ENCODE data around the gene KIAA0753. TPM values are rescaled to one million over a fixed set of nuclear protein-coding genes. Genes with fewer than 3 reads are reported as not detected.

Gene KIAA0753
- total and polyA plus RNA-seq, 2 of the 4 experiments (the other 2 are of a cell fraction): 10.2 to 17.6 TPM

- ChIA-PET POLR2A (ENCODE audit: unreplicated experiment) (interaction anchor here (0.5 to 1.0 kb wide), 2 partner anchors 15 to 87 kb away, joined by 3 to 5 read pairs; no protein-coding TSS in a partner anchor), CTCF (no interaction called here)
- Histone ChIP-seq H3K27ac (ENCODE audit: insufficient read depth, low read length) (peak overlapping the region; percentile 88), H4K20me1 (ENCODE audit: insufficient read depth, low read length) (peaks cover 2% of the 10 kb centered on the region; the same call in 1 of the 2 replicates), H3K4me3 (ENCODE audit: insufficient read depth, low read depth, low read length) (peak overlapping the region; percentile 81), H4K5ac (ENCODE audit: low read depth, low read length) (peak overlapping the region; percentile 29), H4K8ac (ENCODE audit: low read depth in 2 of 2, low read length in 2 of 2) (peak overlapping the region; percentile 77 to 99; a peak in 3 of 4 replicates), H3K9me1 (ENCODE audit: insufficient read depth, low read length) (0 out of 2 replicates have a peak, but pooled peaks cover 1% of the 10 kb centered on the region), H3K27me3 (ENCODE audit: control insufficient read depth, insufficient read depth, low read length) (no peaks in the 10 kb centered on the region), H3K79me1 (ENCODE audit: low read depth in 1 of 2, low read length in 2 of 2) (peaks cover 9 to 69% of the 10 kb centered on the region in 2 experiments; a peak in 3 of 4 replicates), H3K4me1 (ENCODE audit: control insufficient read depth, insufficient read depth, low read length) (peaks cover 9% of the 10 kb centered on the region), H3K14ac (replicated peaks; ENCODE audit: low read depth, low read length) (peak overlapping the region; percentile 89), H3K56ac (ENCODE audit: extremely low read depth, insufficient read depth, low read length) (peak overlapping the region; percentile 72), H3K9ac (ENCODE audit: low read depth, low read length) (peak overlapping the region; percentile 86), H2AFZ (replicated peaks; ENCODE audit: low read length, poor library complexity) (peak overlapping the region; percentile 100), H3K36me3 (ENCODE audit: control insufficient read depth, insufficient read depth, low read length) (peaks cover 5% of the 10 kb centered on the region), H2AK9ac (replicated peaks; ENCODE audit: low read depth, low read length, poor library complexity) (peak overlapping the region; percentile 95), H4K91ac (ENCODE audit: insufficient read depth, low read depth, low read length) (peak overlapping the region; percentile 54), H3K18ac (ENCODE audit: low read depth, low read length) (no peak overlapping the region; the same call in 1 of the 2 replicates), H2BK15ac (ENCODE audit: low read depth, low read length) (no peak overlapping the region), H3K4me2 (ENCODE audit: low read depth, low read length) (peak overlapping the region; percentile 99), H2AK5ac (ENCODE audit: low read depth, low read length) (peak overlapping the region; percentile 91), H3K23ac (ENCODE audit: low read depth, low read length) (peak overlapping the region; percentile 92), H2BK5ac (ENCODE audit: low read depth, low read length, poor library complexity, severe bottlenecking) (peak overlapping the region; percentile 79), H2BK20ac (ENCODE audit: low read depth, low read length) (no peak overlapping the region), H3K4ac (ENCODE audit: low read depth, low read length) (peak overlapping the region; percentile 87), H3K9me3 (ENCODE audit: control insufficient read depth, insufficient read depth, low read length) (no peaks in the 10 kb centered on the region), H2BK120ac (ENCODE audit: low read depth, low read length) (peak overlapping the region; percentile 11; the same call in 1 of the 2 replicates)
- no CpG with 5 or more reads among the region's 20 CpGs for WGBS, 2 experiments (ENCODE audit: extremely low coverage in 2 of 2, insufficient read length in 1 of 2)
- BruUV-seq (replicated peaks): TSS peak; percentile 63
- peak; percentile 28 for ATAC-seq (ENCODE audit: low read depth)
- DNase-seq: no peak
- dilution Hi-C loops (cut with HindIII; ENCODE audit: low sequenced_read_pairs, unreplicated experiment) (no loop called here), intact Hi-C loops (cut with micrococcal nuclease) (loop anchor here (5.0 kb wide), 1 partner anchor 199 kb away; the partner anchor contains the start of gene PIMREG), in situ Hi-C loops (cut with MboI; ENCODE audit: low sequenced_read_pairs) (loop anchor here (10.0 kb wide), 1 partner anchor 167 kb away; no protein-coding TSS in a partner anchor)
- no peak for TF ChIP-seq ELK1 (IDR thresholded peaks at IDR 0.05; ENCODE audit: borderline replicate concordance, low read depth, low read length)
- TF ChIP-seq MAZ (IDR thresholded peaks at IDR 0.05; ENCODE audit: borderline replicate concordance, low read depth, low read length): no peak
- TF ChIP-seq RCOR1 (IDR thresholded peaks at IDR 0.05; ENCODE audit: insufficient replicate concordance, low read length): no peak
- TF ChIP-seq USF2 (IDR thresholded peaks at IDR 0.05; ENCODE audit: low read depth, low read length): no peak; the same call in 1 of the 2 replicates
- TF ChIP-seq CTCF (conservative IDR thresholded peaks at IDR 0.05; ENCODE audit: low read depth, low read length): no peak
Observed at GRCh38 chr17:6641247-6641863, 844 bp upstream of the KIAA0753 start.
